NCI-H226 (cell line): ENCODE measurements around the gene TMEM179.
"Not testable (repeated sequence)": the region's sequence is repeated elsewhere in the genome, so short reads cannot be mapped to it uniquely, and the experiment has no call there.

ENCODE experiments used
- DNase-seq: peaks from one replicate; pipeline ENCODE4 v3.0.0-alpha.2; 2015

TMEM179 gene

GRCh38 chr14:104636846-104637545 is 32.4 kb upstream of the TMEM179 start:
- DNase-seq = not testable (repeated sequence)

- no peak for DNase-seq
These were observed 31.6 kb upstream of the TMEM179 start for GRCh38 chr14:104636131-104636530.

GRCh38 chr14:104635717-104636116 is 31.1 kb upstream of the TMEM179 start:
- DNase-seq = no peak

- DNase-seq = no peak
These were observed 30.5 kb upstream of the TMEM179 start for GRCh38 chr14:104634886-104635570.

GRCh38 chr14:104634138-104634760 is 29.7 kb upstream of the TMEM179 start:
- DNase-seq = no peak

GRCh38 chr14:104633276-104634137 is 28.9 kb upstream of the TMEM179 start:
- DNase-seq = no peak

GRCh38 chr14:104632781-104633180 is 28.2 kb upstream of the TMEM179 start:
- no peak for DNase-seq

- DNase-seq = no peak
These were observed 20.4 kb upstream of the TMEM179 start for GRCh38 chr14:104624939-104625338.

- DNase-seq = no peak
These were observed 9.7 kb upstream of the TMEM179 start for GRCh38 chr14:104614126-104614812.

- no peak for DNase-seq
These were observed 7.3 kb upstream of the TMEM179 start for GRCh38 chr14:104611881-104612280.

GRCh38 chr14:104610749-104611310 is 6.3 kb upstream of the TMEM179 start:
- no peak for DNase-seq

- DNase-seq = no peak
These were observed 5.1 kb upstream of the TMEM179 start for GRCh38 chr14:104609666-104610065.

GRCh38 chr14:104603711-104604401 is 716 bp downstream of the TMEM179 start:
- DNase-seq = no peak

- no peak for DNase-seq
These were observed 1.6 kb downstream of the TMEM179 start for GRCh38 chr14:104602933-104603325.

GRCh38 chr14:104602315-104602932 is 2.1 kb downstream of the TMEM179 start:
- DNase-seq = no peak

GRCh38 chr14:104601786-104602185 is 2.8 kb downstream of the TMEM179 start:
- no peak for DNase-seq

- no peak for DNase-seq
These were observed 3.8 kb downstream of the TMEM179 start for GRCh38 chr14:104600805-104601204.

GRCh38 chr14:104600141-104600643 is 4.4 kb downstream of the TMEM179 start:
- no peak for DNase-seq

GRCh38 chr14:104599446-104599845 is 5.1 kb downstream of the TMEM179 start:
- DNase-seq = no peak

GRCh38 chr14:104598910-104599273 is 5.7 kb downstream of the TMEM179 start:
- DNase-seq = no peak
